CMK (cell line): ENCODE data around the gene RNMT.

ENCODE experiments used
- DNase-seq: peaks from one replicate; pipeline ENCODE4 v3.0.0-alpha.2; 2010; ENCODE audit warnings: low read depth

RNMT gene

DNA sequence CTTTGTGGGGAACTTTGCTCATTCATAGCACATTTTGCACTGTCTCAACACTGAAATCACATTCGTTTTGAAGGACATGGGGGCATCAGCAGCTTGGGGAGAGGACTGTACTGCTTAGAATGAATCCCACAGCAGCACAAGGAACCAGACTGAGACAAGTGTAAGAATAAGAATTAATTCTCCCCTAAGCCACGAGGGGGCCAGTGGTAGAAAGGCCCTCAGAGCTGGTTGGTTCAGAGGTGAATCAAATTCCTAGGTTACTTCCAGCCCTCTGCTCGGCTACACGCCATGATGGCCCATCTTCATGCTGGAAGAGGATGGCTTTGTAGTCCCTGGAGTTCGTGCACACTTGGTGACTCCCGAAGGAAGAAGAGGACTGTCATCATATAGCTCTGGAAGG, 85.5 kb downstream of the RNMT start:
- DNase-seq, result no peak

DNA sequence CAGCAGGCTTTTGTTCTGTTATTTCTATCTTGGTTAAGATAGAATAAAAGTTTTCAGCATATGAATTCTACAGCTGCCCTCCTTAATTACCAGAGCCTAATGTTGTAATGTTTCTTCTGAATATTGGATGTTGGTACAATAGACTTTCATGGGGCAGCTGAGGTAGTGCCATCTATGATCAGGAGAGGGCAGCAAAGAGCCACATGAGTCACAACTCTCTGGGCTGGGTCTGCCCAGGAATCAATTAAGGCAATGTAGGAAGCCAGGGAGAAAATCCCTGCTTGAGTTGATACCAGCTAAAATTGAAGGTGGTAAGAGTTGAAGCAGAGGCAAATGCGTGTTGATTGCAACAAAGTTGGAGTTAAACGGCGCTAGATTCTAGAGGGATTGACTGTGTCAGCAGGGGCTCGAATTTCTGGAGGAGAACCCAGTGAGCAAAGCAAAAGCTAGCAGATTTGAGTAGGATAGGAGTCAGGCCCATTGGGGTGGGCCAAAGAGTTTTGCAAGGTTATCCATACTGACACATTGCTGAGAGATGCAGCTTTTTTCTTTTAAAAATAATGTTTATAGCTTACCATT, 86.9 kb downstream of the RNMT start:
- DNase-seq, result no peak
